Endodermal cell (in vitro differentiated cells): ENCODE results near the gene HOXC6. TPM values are rescaled to one million over a fixed set of nuclear protein-coding genes. Genes with fewer than 3 reads are reported as not detected.

Experiments used
- DNase-seq: peaks from one replicate; pipeline ENCODE4 v3.0.0-alpha.2; 2017
- H3K27ac ChIP-seq: 2 replicates; pipeline ENCODE4 v1.5.1; 2013; ENCODE audit warnings: mild to moderate bottlenecking, low read depth, low read length, moderate library complexity
- H3K27me3 ChIP-seq: 2 replicates; pipeline ENCODE4 v1.6.1; 2013; ENCODE audit warnings: mild to moderate bottlenecking, low read length, moderate library complexity; ENCODE audit not compliant: insufficient read depth, control insufficient read depth, poor library complexity, severe bottlenecking
- H3K36me3 ChIP-seq: 2 replicates; pipeline ENCODE4 v1.7.0; 2013; ENCODE audit warnings: mild to moderate bottlenecking, low read length, moderate library complexity; ENCODE audit not compliant: control insufficient read depth, insufficient read depth
- H3K4me1 ChIP-seq: one replicate; pipeline ENCODE4 v1.7.0; 2013; ENCODE audit warnings: low read length; ENCODE audit not compliant: control insufficient read depth, insufficient read depth
- H3K4me3 ChIP-seq: 2 replicates; pipeline ENCODE4 v1.5.1; 2013; ENCODE audit warnings: mild to moderate bottlenecking, low read length, moderate library complexity
- H3K9ac ChIP-seq: 2 replicates; pipeline ENCODE4 v1.6.1; 2013; ENCODE audit warnings: mild to moderate bottlenecking, low read length, moderate library complexity; ENCODE audit not compliant: poor library complexity, severe bottlenecking; ENCODE audit errors: extremely low read depth
- H3K9me3 ChIP-seq: 2 replicates; pipeline ENCODE4 v1.6.1; 2013; ENCODE audit warnings: mild to moderate bottlenecking, low read length, moderate library complexity; ENCODE audit not compliant: control insufficient read depth
- H3K27ac Mint-ChIP-seq: 2 replicates; pipeline ENCODE4 v1.8.0; 2020; ENCODE audit warnings: mixed read lengths
- H3K27me3 Mint-ChIP-seq: 2 replicates; pipeline ENCODE4 v1.8.0; 2021; ENCODE audit warnings: mild to moderate bottlenecking, mixed read lengths; ENCODE audit not compliant: insufficient read depth
- H3K36me3 Mint-ChIP-seq: 2 replicates; pipeline ENCODE4 v1.8.0; 2020; ENCODE audit warnings: low read depth, mixed read lengths
- H3K4me1 Mint-ChIP-seq: 2 replicates; pipeline ENCODE4 v1.8.0; 2020; ENCODE audit warnings: mixed read lengths
- H3K4me3 Mint-ChIP-seq: 2 replicates; pipeline ENCODE4 v1.8.0; 2020; ENCODE audit warnings: mild to moderate bottlenecking, moderate library complexity, mixed read lengths
- H3K9me3 Mint-ChIP-seq: 2 replicates; pipeline ENCODE4 v1.8.0; 2020; ENCODE audit warnings: mild to moderate bottlenecking, mixed read lengths
- CTCF ChIP-seq: fragments of 200-600 bp; sonication (generic); conservative IDR thresholded peaks from 2 replicates; pipeline ENCODE4 v1.5.0; 2021; ENCODE audit warnings: antibody characterized with exemption, mild to moderate bottlenecking
- WGBS, 2 experiments: methylation state at CpG; one replicate each; pipeline versions ENCODE4 v1.1.5 to v1.1.7; 2013; ENCODE audit warnings: missing lambda C conversion rate in 2 of 2, mixed read lengths in 1 of 2; ENCODE audit not compliant: insufficient coverage in 1 of 2, insufficient read length in 1 of 2; 5-methylcytosine and 5-hydroxymethylcytosine counted together
- total RNA-seq, 2 donors: library from RNA; stranded (reverse); fragmentation: NEBNext Ultra II Directional in 1 of 2; extraction: Animal tissue kit (Norgen Biotek cat#: 25700) in 1 of 2; gene quantifications; 2 replicates in 1 of 2; 3 replicates in 1 of 2; pipeline ENCODE4 v1.2.1, GENCODE V29; 2021

Gene HOXC6
- total RNA-seq, 2 donors from 2014 or later = not detected

- H3K36me3 ChIP-seq = no peaks in the 10 kb centered on the region
- H3K36me3 Mint-ChIP-seq = no peaks in the 10 kb centered on the region
- H3K27ac Mint-ChIP-seq = no peak overlapping the region
- 22 to 35% methylated on average over 10 to 27 of the region's 27 CpGs for WGBS, 2 experiments
- no peak overlapping the region for H3K9ac ChIP-seq
- no peaks in the 10 kb centered on the region for H3K4me1 ChIP-seq
- H3K9me3 Mint-ChIP-seq = peaks cover 5% of the 10 kb centered on the region
- no peak for TF ChIP-seq CTCF
- no peak overlapping the region for H3K27ac ChIP-seq
- H3K27me3 ChIP-seq = peaks cover 100% of the 10 kb centered on the region
- H3K27me3 Mint-ChIP-seq = peaks cover 100% of the 10 kb centered on the region
- no peak for DNase-seq
- no peak overlapping the region for H3K4me3 ChIP-seq
- H3K4me1 Mint-ChIP-seq = peaks cover 3% of the 10 kb centered on the region
- no peak overlapping the region for H3K4me3 Mint-ChIP-seq
- H3K9me3 ChIP-seq = peaks cover 2% of the 10 kb centered on the region
Measured at GRCh38 chr12:53990311-53991076, 37.7 kb upstream of the HOXC6 start.

GRCh38 chr12:53991077-53991460, 37.2 kb upstream of the HOXC6 start:
- H3K27ac ChIP-seq = no peak overlapping the region

GRCh38 chr12:53992377-53992889, 35.8 kb upstream of the HOXC6 start:
- H3K9me3 Mint-ChIP-seq = no peaks in the 10 kb centered on the region
- H3K27ac ChIP-seq = no peak overlapping the region
- H3K36me3 Mint-ChIP-seq = no peaks in the 10 kb centered on the region
- H3K9ac ChIP-seq = no peak overlapping the region
- H3K4me1 ChIP-seq = no peaks in the 10 kb centered on the region
- DNase-seq = no peak
- no peak overlapping the region for H3K4me3 ChIP-seq
- 46 to 54% methylated on average over 4 to 7 of the region's 7 CpGs for WGBS, 2 experiments
- no peak overlapping the region for H3K4me3 Mint-ChIP-seq
- H3K36me3 ChIP-seq = no peaks in the 10 kb centered on the region
- H3K4me1 Mint-ChIP-seq = peaks cover 3% of the 10 kb centered on the region
- H3K27me3 Mint-ChIP-seq = peaks cover 100% of the 10 kb centered on the region
- no peak for TF ChIP-seq CTCF
- H3K27ac Mint-ChIP-seq = no peak overlapping the region
- H3K27me3 ChIP-seq = peaks cover 100% of the 10 kb centered on the region
- H3K9me3 ChIP-seq = no peaks in the 10 kb centered on the region

More at GRCh38 chr12:53991077-53991460, 37.2 kb upstream of the HOXC6 start:
- no peak overlapping the region for H3K27ac Mint-ChIP-seq
- H3K9me3 Mint-ChIP-seq = peaks cover 2% of the 10 kb centered on the region
- H3K9ac ChIP-seq = no peak overlapping the region
- H3K36me3 Mint-ChIP-seq = no peaks in the 10 kb centered on the region
- 0 to 8% methylated on average over 2 to 8 of the region's 8 CpGs for WGBS, 2 experiments
- peaks cover 3% of the 10 kb centered on the region for H3K4me1 Mint-ChIP-seq
- H3K4me3 Mint-ChIP-seq = no peak overlapping the region
- H3K4me1 ChIP-seq = no peaks in the 10 kb centered on the region
- H3K27me3 Mint-ChIP-seq = peaks cover 100% of the 10 kb centered on the region
- no peak for DNase-seq
- no peak for TF ChIP-seq CTCF
- no peak overlapping the region for H3K4me3 ChIP-seq
- H3K9me3 ChIP-seq = no peaks in the 10 kb centered on the region
- no peaks in the 10 kb centered on the region for H3K36me3 ChIP-seq
- peaks cover 100% of the 10 kb centered on the region for H3K27me3 ChIP-seq
